ENCODE measurements around the gene FBXO3.

DNA sequence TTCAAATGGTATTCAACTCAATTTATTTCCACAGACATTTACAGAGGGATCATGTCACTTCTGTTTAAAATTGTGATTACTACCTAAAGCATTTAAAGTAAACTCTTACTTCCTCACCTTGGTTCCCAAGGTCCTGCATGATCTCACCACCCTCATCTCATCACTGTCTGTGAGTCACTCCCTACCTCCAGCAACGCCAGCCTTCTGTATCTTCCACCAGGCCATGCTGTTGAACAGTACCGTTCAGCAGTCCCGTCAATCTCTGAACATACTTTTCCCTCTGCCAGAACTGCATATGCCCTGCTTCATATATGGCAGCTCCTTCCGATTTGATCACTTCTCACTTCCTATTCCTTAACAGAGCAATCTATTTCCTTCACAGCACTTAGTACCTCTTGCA lies 2.0 kb downstream of the FBXO3 start:
- TF ChIP-seq, protein P1, sequence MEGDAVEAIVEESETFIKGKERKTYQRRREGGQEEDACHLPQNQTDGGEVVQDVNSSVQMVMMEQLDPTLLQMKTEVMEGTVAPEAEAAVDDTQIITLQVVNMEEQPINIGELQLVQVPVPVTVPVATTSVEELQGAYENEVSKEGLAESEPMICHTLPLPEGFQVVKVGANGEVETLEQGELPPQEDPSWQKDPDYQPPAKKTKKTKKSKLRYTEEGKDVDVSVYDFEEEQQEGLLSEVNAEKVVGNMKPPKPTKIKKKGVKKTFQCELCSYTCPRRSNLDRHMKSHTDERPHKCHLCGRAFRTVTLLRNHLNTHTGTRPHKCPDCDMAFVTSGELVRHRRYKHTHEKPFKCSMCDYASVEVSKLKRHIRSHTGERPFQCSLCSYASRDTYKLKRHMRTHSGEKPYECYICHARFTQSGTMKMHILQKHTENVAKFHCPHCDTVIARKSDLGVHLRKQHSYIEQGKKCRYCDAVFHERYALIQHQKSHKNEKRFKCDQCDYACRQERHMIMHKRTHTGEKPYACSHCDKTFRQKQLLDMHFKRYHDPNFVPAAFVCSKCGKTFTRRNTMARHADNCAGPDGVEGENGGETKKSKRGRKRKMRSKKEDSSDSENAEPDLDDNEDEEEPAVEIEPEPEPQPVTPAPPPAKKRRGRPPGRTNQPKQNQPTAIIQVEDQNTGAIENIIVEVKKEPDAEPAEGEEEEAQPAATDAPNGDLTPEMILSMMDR (conservative IDR thresholded peaks at IDR 0.05; ENCODE audit: low read depth, low read length) = no peak
- TF ChIP-seq EZH2 (IDR thresholded peaks at IDR 0.05; ENCODE audit: low read length, unreplicated experiment) = no peak
- TF ChIP-seq EZH2phosphoT487 (IDR thresholded peaks at IDR 0.05; ENCODE audit: borderline replicate concordance, low read length) = no peak
